ENCODE measurements around the gene PTPRE.

DNA sequence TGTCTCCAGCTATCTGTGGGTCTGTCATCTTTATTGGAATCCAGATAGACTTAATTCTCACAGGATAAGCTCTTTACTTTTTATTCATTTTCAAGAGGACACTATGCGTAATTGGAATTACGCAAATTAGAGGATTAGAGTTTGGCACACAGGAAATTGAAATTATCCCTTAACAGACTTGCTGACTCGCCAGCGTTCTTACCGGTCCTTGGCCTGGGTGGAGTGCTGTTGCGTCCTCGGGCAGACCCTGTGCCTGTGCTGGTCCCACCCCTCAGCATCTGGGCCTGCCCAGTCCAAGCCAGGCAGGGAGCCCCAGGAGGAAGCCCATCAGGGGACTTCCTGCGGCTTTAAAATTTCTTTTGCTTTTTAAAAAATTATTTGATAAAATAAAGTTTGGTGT is 117.5 kb downstream of the PTPRE start:
- no peak for TF ChIP-seq EZH2 (IDR thresholded peaks at IDR 0.05; ENCODE audit: borderline replicate concordance, low read depth, low read length, poor library complexity, severe bottlenecking)
- TF ChIP-seq, protein P1, sequence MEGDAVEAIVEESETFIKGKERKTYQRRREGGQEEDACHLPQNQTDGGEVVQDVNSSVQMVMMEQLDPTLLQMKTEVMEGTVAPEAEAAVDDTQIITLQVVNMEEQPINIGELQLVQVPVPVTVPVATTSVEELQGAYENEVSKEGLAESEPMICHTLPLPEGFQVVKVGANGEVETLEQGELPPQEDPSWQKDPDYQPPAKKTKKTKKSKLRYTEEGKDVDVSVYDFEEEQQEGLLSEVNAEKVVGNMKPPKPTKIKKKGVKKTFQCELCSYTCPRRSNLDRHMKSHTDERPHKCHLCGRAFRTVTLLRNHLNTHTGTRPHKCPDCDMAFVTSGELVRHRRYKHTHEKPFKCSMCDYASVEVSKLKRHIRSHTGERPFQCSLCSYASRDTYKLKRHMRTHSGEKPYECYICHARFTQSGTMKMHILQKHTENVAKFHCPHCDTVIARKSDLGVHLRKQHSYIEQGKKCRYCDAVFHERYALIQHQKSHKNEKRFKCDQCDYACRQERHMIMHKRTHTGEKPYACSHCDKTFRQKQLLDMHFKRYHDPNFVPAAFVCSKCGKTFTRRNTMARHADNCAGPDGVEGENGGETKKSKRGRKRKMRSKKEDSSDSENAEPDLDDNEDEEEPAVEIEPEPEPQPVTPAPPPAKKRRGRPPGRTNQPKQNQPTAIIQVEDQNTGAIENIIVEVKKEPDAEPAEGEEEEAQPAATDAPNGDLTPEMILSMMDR (conservative IDR thresholded peaks at IDR 0.05; ENCODE audit: low read depth, low read length), result no peak

Measured in A673 (cell line).